GM18951 (cell line): ENCODE measurements around the gene CLEC4E.
"Not testable (repeated sequence)": the region's sequence is repeated elsewhere in the genome, so short reads cannot be mapped to it uniquely, and the experiment has no call there.

Experiments
- POLR2A ChIP-seq: IDR thresholded peaks from 4 replicates; pipeline ENCODE4 v1.6.1; 2011; ENCODE audit warnings: mild to moderate bottlenecking; ENCODE audit not compliant: insufficient read length, insufficient read depth; ENCODE audit errors: extremely low read depth
- in situ Hi-C: fragments of 300-500 bp; cut with MboI; formaldehyde crosslinking; loops from one replicate; pipeline ENCODE4 v1.12.0; 2022; ENCODE audit warnings: low sequenced_read_pairs, mixed read lengths, inconsistent platforms; ENCODE audit not compliant: unreplicated experiment

Gene CLEC4E, protein sequence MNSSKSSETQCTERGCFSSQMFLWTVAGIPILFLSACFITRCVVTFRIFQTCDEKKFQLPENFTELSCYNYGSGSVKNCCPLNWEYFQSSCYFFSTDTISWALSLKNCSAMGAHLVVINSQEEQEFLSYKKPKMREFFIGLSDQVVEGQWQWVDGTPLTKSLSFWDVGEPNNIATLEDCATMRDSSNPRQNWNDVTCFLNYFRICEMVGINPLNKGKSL

DNA sequence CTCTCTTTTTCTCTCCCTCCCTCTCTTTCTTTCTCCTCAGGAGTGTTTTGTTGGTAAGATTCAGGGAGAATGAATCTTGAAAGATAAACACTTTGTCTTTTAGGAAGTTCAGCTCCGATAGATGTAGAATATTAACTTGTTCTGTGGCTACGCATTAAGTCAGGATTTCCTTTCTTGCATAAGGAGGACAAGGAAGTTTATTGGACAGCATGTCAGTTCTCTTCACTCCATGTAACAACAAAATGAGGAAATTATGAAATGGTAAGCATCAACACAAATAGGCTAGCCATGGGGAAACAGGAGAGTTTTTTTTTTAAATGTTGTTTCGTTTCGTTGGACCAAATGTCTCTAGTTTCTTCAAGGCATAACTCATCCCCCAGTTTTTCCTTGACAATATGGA, at the start of gene CLEC4E:
Gene CLEC4E, minus strand, starts transcription at position 75 of the 400 bp plus-strand sequence. CDS start 108 bp downstream, outside the sequence.
- in situ Hi-C loops, result loop anchor here (25.0 kb wide), 2 partner anchors 346 to 496 kb away; no protein-coding TSS in a partner anchor

DNA sequence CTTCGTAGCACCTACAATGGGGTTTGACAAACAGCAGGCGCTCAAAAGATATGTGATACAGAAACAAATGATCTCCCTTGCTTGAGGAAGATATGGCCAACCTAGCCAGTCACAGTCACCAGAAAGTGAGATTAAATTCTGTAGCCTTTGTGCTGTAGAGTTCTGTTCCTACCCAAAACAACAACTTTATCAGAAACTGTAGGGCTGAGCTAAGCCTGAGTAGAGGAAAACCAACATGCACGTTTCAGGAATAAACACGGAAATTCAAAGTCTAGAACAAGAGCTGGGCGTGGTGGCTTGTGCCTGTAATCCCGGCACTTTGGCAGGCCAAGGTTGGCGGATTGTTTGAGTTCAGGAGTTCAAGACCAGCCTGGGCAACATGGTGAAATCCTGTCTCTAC, 49.0 kb upstream of the CLEC4E start:
- no peak for TF ChIP-seq POLR2A
- in situ Hi-C loops, result no loop called here

DNA sequence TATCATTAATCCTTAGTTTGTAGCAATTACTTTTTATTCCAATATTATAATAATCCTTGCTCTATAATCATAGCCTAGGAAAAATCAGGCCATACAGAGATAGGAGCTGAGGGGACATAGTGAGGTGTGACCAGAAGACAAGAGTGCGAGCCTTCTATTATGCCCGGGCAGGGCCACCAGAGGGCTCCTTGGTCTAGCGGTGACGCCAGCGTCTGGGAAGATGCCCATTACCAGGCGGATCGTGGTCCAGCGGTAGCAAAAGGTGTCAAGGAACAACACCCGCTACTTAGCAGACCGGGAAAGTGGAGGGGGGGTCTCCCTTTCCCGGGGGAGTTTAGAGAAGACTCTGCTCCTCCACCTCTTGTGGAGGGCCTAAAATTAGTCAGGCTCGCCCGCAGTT, 43.8 kb upstream of the CLEC4E start:
- in situ Hi-C loops, result not testable (repeated sequence)

DNA sequence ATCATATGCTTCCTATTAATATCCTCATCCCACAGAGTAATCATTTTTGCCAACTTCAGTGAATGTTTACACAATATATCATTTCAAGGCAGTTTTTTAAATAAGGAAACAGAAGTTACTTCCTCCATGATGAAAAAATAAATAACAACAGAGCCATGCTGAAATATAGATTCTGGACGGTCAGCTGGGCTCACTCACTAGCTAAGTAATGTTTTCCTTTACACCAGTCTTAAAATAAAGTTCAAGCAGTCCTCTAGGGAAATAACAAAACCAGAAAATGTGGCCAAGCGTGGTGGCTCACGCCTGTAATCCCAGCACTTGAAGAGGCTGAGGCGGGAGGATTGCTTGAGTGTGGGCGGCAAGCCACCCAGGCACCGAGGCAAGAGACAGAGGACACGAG, 43.3 kb upstream of the CLEC4E start:
- no peak for TF ChIP-seq POLR2A
- in situ Hi-C loops, result no loop called here

DNA sequence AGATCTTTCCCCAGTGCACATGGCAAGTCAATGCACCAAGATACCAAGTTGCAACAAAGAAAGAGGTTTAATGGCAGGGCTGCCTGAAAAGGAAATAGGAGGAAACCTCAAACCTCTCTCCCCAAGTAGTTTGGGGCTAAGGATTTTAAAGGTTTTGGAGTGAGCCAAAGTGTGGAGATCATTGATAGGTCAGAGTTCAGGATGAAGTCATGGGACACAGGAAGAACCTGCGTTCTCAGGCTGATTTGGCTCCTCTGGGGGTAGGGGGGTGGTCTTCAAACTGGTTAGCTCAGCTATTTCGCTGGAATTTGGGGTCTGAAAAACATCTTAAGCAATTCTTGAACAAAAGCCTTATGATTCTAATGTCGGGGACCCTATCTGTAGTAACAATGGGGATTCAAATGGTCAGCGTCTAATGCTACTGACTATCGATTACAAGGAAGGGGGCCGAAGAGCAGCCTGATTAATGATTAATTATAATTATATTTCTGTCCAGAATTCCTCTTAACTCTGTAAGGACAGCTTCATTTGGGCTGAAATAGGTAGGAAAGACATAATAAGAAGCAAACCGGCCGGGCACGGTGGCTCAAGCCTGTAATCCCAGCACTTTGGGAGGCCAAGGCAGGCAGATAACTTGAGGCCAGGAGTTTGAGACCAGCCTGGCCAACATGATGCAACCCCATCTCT, 40.5 kb upstream of the CLEC4E start:
- TF ChIP-seq POLR2A, result no peak
- in situ Hi-C loops, result no loop called here

DNA sequence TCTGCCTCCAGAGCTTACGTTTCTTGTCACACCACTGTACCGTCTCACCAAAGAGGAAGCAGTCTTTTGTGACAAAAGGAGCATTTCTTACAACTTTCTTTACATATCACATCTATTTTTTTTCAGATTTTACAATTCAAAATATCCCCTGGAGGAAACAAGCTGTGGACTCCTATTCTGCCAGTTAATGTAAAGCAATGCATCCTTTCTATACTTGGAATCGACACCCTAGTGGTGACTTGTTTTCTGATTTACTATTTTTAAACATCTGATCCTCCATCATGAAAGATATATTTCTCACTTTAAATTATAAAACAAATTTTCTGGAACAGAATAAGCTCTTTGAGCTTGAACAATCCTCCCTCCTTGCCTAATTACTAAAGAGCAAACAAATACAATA, 37.2 kb upstream of the CLEC4E start:
- no peak for TF ChIP-seq POLR2A
- in situ Hi-C loops, result no loop called here

DNA sequence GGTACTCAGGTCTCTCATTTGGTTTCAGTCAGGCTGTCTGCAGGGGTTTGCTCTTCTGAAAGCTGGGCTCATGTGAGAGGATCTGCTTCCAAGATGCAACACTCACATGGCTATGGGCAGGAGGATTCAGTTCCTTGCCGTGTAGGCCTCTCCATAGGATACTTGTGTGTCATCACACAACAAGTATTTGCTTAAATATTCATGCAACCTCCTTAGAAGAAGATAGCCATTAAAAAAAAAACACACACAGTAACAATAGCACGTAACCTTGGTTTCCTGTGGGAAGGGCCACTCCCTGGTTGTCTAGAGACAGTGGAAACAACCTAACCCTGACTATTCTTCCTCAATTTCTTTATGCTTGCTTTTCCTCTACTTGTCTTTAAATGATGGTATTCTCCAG, 31.8 kb upstream of the CLEC4E start:
- in situ Hi-C loops, result no loop called here
- no peak for TF ChIP-seq POLR2A

DNA sequence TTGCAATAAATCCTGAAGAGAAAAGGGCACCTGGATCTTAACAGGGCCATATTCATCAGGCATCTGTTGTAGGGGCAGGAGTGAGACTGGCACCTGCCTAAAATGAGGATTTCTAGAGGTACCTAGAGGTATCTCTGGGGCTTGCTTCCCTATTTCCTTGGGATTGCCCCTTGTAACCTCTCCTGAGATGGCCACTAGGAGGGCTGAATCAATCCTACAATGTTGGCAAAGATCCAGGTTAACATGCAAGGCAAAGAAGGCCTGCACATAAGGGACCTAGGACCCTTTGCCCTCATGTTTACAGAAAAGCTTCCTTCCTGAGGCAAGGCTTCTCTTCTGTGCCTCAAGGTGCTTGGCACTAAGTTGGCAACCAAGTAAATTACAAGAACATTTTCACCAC, 25.8 kb upstream of the CLEC4E start:
- no peak for TF ChIP-seq POLR2A
- in situ Hi-C loops, result no loop called here

DNA sequence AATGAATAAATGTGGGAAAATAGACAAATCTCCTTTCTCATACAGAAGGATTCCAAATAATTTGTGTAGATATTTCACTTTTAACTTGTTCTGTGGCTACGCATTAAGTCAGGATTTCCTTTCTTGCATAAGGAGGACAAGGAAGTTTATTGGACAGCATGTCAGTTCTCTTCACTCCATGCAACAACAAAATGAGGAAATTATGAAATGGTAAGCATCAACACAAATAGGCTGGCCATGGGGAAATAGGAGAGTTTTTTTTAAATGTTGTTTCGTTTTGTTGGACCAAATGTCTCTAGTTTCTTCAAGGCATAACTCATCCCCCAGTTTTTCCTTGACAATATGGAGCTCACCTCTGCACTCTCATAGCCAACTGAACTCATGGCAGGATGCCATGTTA, 25.3 kb upstream of the CLEC4E start:
- in situ Hi-C loops, result not testable (repeated sequence)

DNA sequence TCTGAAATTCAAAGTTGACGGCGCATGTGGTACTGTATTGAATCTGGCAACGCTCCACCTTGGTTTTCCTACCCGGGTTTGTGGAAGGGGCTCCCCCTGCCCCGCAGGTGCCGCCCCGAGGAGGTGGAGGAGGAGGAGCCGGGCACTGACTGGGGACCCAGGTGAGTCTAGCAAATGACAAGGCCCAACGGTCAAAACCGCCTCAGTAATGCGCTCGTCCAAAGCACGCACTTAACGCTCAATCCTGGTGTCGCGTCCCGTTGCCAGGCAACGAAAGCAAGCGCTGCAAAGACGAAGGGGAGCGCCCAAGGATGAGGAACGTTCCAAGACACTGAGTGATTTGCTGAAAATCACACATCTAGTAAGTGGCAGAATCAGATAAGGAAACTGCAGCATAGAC, 24.0 kb upstream of the CLEC4E start:
- no peak for TF ChIP-seq POLR2A
- in situ Hi-C loops, result no loop called here

DNA sequence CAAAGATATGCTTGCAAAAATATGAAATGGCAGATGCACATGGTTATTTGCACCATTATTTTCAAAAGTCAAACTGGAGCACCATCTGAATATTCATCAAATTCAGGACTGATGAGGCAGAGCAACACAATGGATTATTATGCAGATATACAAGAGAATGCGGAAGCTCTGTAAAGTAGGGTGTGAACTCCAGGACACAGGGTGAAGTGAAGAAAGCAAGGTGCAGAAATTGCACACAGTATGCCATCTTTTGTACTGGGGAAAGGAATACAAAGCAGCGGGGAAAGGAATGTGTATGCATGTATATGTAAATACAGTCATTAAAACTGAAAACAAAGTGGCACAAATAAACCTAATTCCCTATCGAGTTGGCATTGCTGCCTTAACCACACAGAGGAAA, 22.7 kb upstream of the CLEC4E start:
- in situ Hi-C loops, result no loop called here
- no peak for TF ChIP-seq POLR2A

DNA sequence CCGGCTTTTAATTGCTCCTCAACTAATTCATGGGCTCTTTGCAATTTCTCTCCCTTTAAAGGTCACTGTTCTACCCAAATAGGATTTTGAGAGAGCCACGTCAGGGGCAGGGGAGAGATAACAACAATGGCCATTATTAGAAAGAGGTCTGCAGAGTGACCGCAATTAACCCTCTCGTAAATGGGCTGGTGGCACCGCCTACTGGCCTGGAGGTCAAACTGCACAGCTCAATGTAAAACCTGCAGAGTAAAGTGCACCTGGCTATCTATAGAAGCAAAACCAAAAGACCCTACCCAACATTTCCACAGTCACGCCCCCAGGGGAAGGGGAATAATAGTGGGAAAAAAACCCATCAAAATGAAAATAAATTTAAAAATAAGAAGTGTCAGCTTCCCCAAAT, 21.6 kb upstream of the CLEC4E start:
- no peak for TF ChIP-seq POLR2A
- in situ Hi-C loops, result no loop called here

DNA sequence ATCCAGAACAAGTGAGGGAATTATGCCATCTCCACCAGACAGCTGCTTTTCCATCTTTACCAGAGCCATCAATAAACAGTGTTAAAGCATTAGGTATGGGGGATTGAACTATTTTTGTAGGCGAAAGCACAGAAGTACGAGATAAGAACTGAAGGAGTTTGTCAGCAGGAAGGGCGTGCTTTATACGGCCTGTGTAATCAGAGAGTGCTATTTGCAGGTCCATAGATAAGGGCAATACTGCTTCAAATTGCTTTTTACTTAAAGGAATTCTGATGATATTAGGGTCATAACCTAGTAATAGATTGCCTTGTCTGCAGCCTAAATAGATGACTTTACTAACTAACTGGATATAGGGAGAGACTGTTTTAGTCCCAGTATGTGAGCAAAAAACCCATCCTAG, 20.3 kb upstream of the CLEC4E start:
- in situ Hi-C loops, result no loop called here
- no peak for TF ChIP-seq POLR2A

DNA sequence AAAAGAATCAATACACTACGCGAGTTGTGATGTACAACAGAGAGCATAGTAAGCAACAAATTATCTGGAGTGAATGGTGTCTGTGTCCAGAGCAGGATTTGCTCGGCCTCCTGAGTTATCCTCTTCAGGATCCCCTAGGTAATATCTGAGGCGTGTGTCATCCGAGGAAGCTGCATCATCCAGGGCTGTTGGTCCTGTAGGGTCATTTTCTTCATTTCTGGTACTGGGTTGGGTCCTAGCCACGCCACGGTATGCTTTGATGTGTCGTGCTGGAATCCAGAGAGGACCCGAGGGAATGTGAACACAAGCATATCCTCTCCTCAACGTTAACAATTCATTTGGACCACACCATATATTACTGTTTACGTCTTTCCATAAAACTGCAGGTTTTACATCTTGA, 19.0 kb upstream of the CLEC4E start:
- no peak for TF ChIP-seq POLR2A
- in situ Hi-C loops, result no loop called here
